Ishikawa (cell line): ENCODE measurements around the gene GNG4.

Experiments
- EGR1 ChIP-seq: IDR thresholded peaks from 2 replicates; pipeline ENCODE4 v1.6.1; 2012
- EP300 ChIP-seq: IDR thresholded peaks from 2 replicates; pipeline ENCODE4 v1.6.1; 2012; ENCODE audit warnings: borderline replicate concordance
- TCF12 ChIP-seq: IDR thresholded peaks from 2 replicates; pipeline ENCODE4 v1.6.1; 2012; ENCODE audit warnings: low read depth
- YY1 ChIP-seq: IDR thresholded peaks from 2 replicates; pipeline ENCODE4 v1.6.1; 2012; ENCODE audit warnings: low read depth

GRCh38 chr1:235682216-235682615 lies 32.6 kb upstream of the GNG4 start:
- TF ChIP-seq EP300 (no peak), TCF12 (no peak), YY1 (no peak), EGR1 (no peak)
